DOHH2 (cell line): ENCODE data around the gene SIPA1L3.

Experiments
- EZH2phosphoT487 ChIP-seq: fragments of 200-600 bp; sonication (generic); IDR thresholded peaks from 2 replicates; pipeline ENCODE4 v1.6.1; 2017; ENCODE audit warnings: borderline replicate concordance, mild to moderate bottlenecking, antibody characterized with exemption, low read length, moderate library complexity, mixed read lengths
- TF ChIP-seq, protein P1 (sequence below): fragments of 200-600 bp; sonication (generic); IDR thresholded peaks from one replicate; pipeline ENCODE4 v1.5.1; 2014; ENCODE audit warnings: antibody characterized with exemption, mild to moderate bottlenecking, low read depth, low read length; ENCODE audit not compliant: poor library complexity, severe bottlenecking

- TF ChIP-seq, protein P1, sequence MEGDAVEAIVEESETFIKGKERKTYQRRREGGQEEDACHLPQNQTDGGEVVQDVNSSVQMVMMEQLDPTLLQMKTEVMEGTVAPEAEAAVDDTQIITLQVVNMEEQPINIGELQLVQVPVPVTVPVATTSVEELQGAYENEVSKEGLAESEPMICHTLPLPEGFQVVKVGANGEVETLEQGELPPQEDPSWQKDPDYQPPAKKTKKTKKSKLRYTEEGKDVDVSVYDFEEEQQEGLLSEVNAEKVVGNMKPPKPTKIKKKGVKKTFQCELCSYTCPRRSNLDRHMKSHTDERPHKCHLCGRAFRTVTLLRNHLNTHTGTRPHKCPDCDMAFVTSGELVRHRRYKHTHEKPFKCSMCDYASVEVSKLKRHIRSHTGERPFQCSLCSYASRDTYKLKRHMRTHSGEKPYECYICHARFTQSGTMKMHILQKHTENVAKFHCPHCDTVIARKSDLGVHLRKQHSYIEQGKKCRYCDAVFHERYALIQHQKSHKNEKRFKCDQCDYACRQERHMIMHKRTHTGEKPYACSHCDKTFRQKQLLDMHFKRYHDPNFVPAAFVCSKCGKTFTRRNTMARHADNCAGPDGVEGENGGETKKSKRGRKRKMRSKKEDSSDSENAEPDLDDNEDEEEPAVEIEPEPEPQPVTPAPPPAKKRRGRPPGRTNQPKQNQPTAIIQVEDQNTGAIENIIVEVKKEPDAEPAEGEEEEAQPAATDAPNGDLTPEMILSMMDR = no peak
- no peak for TF ChIP-seq EZH2phosphoT487
These were observed 316.1 kb downstream of the SIPA1L3 start for GRCh38 chr19:38223119-38223523.
